ENCODE data around the gene GJB3. TPM values are rescaled to one million over a fixed set of nuclear protein-coding genes. Genes with fewer than 3 reads are reported as not detected.

Gene GJB3
- total and polyA plus RNA-seq, 2 of the 13 experiments (the other 11 are each of a cell fraction or from before 2014, with no cell fraction given), result not detected

DNA sequence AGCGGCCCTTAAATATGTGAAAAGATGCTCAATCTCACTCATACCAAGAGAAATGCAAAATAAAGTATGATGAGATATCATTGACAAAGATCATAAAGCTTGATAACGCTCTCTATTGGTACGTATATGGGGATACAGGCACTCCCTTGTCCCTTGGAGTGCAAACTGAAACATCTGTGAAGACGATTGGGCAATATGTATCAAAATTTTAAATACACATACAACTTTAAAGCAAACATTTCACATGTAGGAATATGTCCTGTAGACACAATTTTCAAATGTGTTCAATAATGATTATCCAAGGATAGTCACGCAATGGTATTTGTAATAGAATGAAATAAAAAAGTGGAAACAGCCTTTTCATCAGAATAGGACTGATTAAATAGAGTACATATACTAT lies 2.0 kb upstream of the GJB3 start:
- DNase-seq (ENCODE audit: low spot score) (no peak), FAIRE-seq (no peak), ATAC-seq (no peak)
- intact Hi-C loops (cut with micrococcal nuclease; ENCODE audit: unreplicated experiment), result no loop called here
- no peak overlapping the region for H2AFZ ChIP-seq (ENCODE audit: low read length)
- WGBS (ENCODE audit: low lambda C conversion rate), result 35% methylated on average over 5 of the region's 5 CpGs
- H4K20me1 ChIP-seq (ENCODE audit: insufficient read depth, low read length), result no peaks in the 10 kb centered on the region
- peaks cover 10 to 42% of the 10 kb centered on the region in 2 experiments; a peak in 4 of 5 replicates for H3K27me3 ChIP-seq (ENCODE audit: control insufficient read depth in 1 of 2, insufficient read depth in 2 of 2, low read length in 2 of 2)
- BruUV-seq (replicated peaks), result no TSS peak
- H3K79me2 ChIP-seq (ENCODE audit: insufficient read depth, low read length), result no peaks in the 10 kb centered on the region
- in situ Hi-C loops (cut with HindIII; ENCODE audit: extremely low pct_ligation_motif_present, low pct_unique_long_range_greater_than_20kb), result no loop called here
- ChIA-PET CTCF (ENCODE audit: low intra/inter-chr PET ratio, low total read pairs) (no interaction called here), POLR2A (no interaction called here)
- H3K4me2 ChIP-seq (ENCODE audit: low read depth, low read length), result no peak overlapping the region
- H3K9ac ChIP-seq (ENCODE audit: insufficient read depth, low read depth, low read length), result no peak overlapping the region
- TF ChIP-seq SAFB2 (CRISPR knock-in tag; IDR thresholded peaks at IDR 0.05; ENCODE audit: borderline replicate concordance, low read depth), result no peak
- no peak for TF ChIP-seq MIER2 (CRISPR knock-in tag; IDR thresholded peaks at IDR 0.05)
- no peak for TF ChIP-seq NFIC (IDR thresholded peaks at IDR 0.05; ENCODE audit: low read length)
- no peak for TF ChIP-seq TBX3 (IDR thresholded peaks at IDR 0.05; ENCODE audit: borderline replicate concordance)
- TF ChIP-seq SP2 (CRISPR knock-in tag; IDR thresholded peaks at IDR 0.05), result no peak
- TF ChIP-seq NFKB2 (CRISPR knock-in tag; IDR thresholded peaks at IDR 0.05; ENCODE audit: borderline replicate concordance), result no peak
- no peak for TF ChIP-seq PTBP1 (IDR thresholded peaks at IDR 0.05; ENCODE audit: low read depth, low read length, poor library complexity, severe bottlenecking)
- TF ChIP-seq ETV6 (CRISPR knock-in tag; conservative IDR thresholded peaks at IDR 0.05), result no peak
- no peak for TF ChIP-seq ZNF879 (CRISPR knock-in tag; IDR thresholded peaks at IDR 0.05)
- TF ChIP-seq, protein P1, sequence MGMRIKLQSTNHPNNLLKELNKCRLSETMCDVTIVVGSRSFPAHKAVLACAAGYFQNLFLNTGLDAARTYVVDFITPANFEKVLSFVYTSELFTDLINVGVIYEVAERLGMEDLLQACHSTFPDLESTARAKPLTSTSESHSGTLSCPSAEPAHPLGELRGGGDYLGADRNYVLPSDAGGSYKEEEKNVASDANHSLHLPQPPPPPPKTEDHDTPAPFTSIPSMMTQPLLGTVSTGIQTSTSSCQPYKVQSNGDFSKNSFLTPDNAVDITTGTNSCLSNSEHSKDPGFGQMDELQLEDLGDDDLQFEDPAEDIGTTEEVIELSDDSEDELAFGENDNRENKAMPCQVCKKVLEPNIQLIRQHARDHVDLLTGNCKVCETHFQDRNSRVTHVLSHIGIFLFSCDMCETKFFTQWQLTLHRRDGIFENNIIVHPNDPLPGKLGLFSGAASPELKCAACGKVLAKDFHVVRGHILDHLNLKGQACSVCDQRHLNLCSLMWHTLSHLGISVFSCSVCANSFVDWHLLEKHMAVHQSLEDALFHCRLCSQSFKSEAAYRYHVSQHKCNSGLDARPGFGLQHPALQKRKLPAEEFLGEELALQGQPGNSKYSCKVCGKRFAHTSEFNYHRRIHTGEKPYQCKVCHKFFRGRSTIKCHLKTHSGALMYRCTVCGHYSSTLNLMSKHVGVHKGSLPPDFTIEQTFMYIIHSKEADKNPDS (CRISPR knock-in tag; IDR thresholded peaks at IDR 0.05), result no peak
- TF ChIP-seq KDM2A (CRISPR knock-in tag; IDR thresholded peaks at IDR 0.05; ENCODE audit: borderline replicate concordance, low read depth), result no peak
- no peak for TF ChIP-seq ZSCAN30 (CRISPR knock-in tag; IDR thresholded peaks at IDR 0.05)
- no peak for TF ChIP-seq POLR2AphosphoS5 (IDR thresholded peaks at IDR 0.05; ENCODE audit: low read depth, low read length)
- TF ChIP-seq, protein P2, sequence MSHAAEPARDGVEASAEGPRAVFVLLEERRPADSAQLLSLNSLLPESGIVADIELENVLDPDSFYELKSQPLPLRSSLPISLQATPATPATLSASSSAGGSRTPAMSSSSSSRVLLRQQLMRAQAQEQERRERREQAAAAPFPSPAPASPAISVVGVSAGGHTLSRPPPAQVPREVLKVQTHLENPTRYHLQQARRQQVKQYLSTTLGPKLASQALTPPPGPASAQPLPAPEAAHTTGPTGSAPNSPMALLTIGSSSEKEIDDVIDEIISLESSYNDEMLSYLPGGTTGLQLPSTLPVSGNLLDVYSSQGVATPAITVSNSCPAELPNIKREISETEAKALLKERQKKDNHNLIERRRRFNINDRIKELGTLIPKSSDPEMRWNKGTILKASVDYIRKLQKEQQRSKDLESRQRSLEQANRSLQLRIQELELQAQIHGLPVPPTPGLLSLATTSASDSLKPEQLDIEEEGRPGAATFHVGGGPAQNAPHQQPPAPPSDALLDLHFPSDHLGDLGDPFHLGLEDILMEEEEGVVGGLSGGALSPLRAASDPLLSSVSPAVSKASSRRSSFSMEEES (CRISPR knock-in tag; IDR thresholded peaks at IDR 0.05), result no peak
- TF ChIP-seq ZNF503 (CRISPR knock-in tag; IDR thresholded peaks at IDR 0.05), result no peak
- TF ChIP-seq ZNF282 (IDR thresholded peaks at IDR 0.05; ENCODE audit: partially characterized antibody), result no peak
- TF ChIP-seq NAIF1 (CRISPR knock-in tag; IDR thresholded peaks at IDR 0.05; ENCODE audit: borderline replicate concordance), result no peak
- no peak for TF ChIP-seq TARDBP (CRISPR knock-in tag; IDR thresholded peaks at IDR 0.05)
- no peak for TF ChIP-seq ZBTB7A (CRISPR knock-in tag; IDR thresholded peaks at IDR 0.05)
- TF ChIP-seq RBM22 (optimal IDR thresholded peaks at IDR 0.05; ENCODE audit: low read length), result no peak
- H3K4me1 ChIP-seq (ENCODE audit: insufficient read depth, low read length), result no peaks in the 10 kb centered on the region
- no peak overlapping the region for H3K4me3 ChIP-seq (replicated peaks in 1 of 3; ENCODE audit: insufficient read depth in 1 of 3, low read depth in 2 of 3, low read length in 3 of 3)
- no peaks in the 10 kb centered on the region for H3K9me3 ChIP-seq (ENCODE audit: low read length)
- no peaks in the 10 kb centered on the region for H3K36me3 ChIP-seq (replicated peaks in 1 of 2; ENCODE audit: control insufficient read depth in 1 of 2, insufficient read depth in 2 of 2, low read length in 2 of 2)
- H3K27ac ChIP-seq (ENCODE audit: extremely low read length, insufficient read depth, low read length), result no peak overlapping the region
